ENCODE results near the gene GPR146.

- TF ChIP-seq EZH2 (IDR thresholded peaks at IDR 0.05): no peak
- TF ChIP-seq POLR2AphosphoS5 (IDR thresholded peaks at IDR 0.05; ENCODE audit: borderline replicate concordance, low read depth, low read length): no peak
Observed at GRCh38 chr7:1028775-1029636, 15.3 kb upstream of the GPR146 start.
